ENCODE results near the gene C21orf91.

- no peak for TF ChIP-seq CTCF (IDR thresholded peaks at IDR 0.05)
- TF ChIP-seq POLR2A (IDR thresholded peaks at IDR 0.05), result no peak
- no peak for TF ChIP-seq POLR2AphosphoS5 (IDR thresholded peaks at IDR 0.05)
- no peak for TF ChIP-seq EP300 (IDR thresholded peaks at IDR 0.05)
These were observed 34.5 kb upstream of the C21orf91 start for GRCh38 chr21:17853393-17854275.

All from upper lobe of left lung (tissue), 4 donors.